Jurkat, Clone E6-1 (cell line): Measurements from ENCODE around the gene MEGF11. TPM values are rescaled to one million over a fixed set of nuclear protein-coding genes. Genes with fewer than 3 reads are reported as not detected.
A peak's percentile ranks its signal among the peaks of the same experiment; 100 is the strongest.

ENCODE experiments used
- DNase-seq: peaks from one replicate; pipeline ENCODE4 v3.0.0-alpha.2; 2011; ENCODE audit warnings: low read depth, low spot score
- H3K4me3 ChIP-seq: 2 replicates; pipeline ENCODE4 v1.5.1; 2011; ENCODE audit warnings: mild to moderate bottlenecking, low read length, control low read depth, moderate library complexity
- polyA plus RNA-seq: library from polyadenylated mRNA; unstranded; fragments of >200 nt; gene quantifications from one replicate; pipeline ENCODE4 v1.2.1, GENCODE V29; 2012; ENCODE audit warnings: missing spikeins; ENCODE audit not compliant: insufficient read length, insufficient read depth

The MEGF11 gene
- polyA plus RNA-seq = not detected

DNA sequence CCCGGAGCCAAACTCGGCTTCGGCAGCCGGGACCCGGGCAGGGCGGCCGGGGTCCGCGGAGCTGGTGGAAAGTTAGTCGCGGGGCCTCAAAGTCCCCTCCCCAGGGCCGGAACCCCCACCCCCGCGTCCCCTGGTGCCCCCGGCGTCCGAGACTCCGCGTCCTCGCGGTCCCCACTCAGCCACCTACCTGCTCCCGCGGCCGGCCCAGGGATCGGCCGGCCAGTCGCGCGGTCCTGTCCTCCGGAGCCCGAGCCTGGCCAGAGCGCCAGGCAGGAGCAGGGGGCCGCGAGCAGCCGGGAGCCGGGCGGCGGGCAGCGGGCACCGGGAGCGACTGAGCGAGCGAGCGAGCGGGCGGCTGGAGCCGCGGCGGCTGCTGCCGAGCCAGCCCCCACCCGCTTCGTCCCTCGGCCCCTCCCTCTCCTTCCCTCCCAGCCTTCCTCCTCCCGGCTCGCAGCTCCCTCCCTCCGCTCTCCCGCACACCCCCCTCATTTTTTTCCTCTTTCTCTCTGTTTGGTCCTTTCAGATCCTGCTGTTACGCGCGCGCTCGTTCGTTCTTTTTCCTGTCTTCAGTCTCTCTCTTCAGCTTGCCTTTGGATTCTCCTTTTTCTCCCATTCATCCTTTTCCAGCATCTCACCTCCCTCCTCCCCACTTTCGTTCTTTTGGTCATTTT lies at the start of gene MEGF11:
Gene MEGF11 (minus strand): TSS at position 333 of the 671 bp plus-strand sequence. CDS start 125,347 bp downstream, outside the sequence.
- peak within 1 kb of the TSS; percentile 46 for H3K4me3 ChIP-seq
- no peak for DNase-seq

- DNase-seq = no peak
- H3K4me3 ChIP-seq = no peak overlapping the region
Observed at GRCh38 chr15:66302489-66303278, 49.1 kb upstream of the MEGF11 start.

- H3K4me3 ChIP-seq = no peak overlapping the region
- DNase-seq = no peak
Observed at GRCh38 chr15:66298803-66299251, 45.3 kb upstream of the MEGF11 start.

- no peak for DNase-seq
- no peak overlapping the region for H3K4me3 ChIP-seq
Observed at GRCh38 chr15:66296186-66296585, 42.6 kb upstream of the MEGF11 start.

GRCh38 chr15:66294932-66295235 lies 41.3 kb upstream of the MEGF11 start:
- peak overlapping the region; percentile 72 for H3K4me3 ChIP-seq
- no peak for DNase-seq

DNA sequence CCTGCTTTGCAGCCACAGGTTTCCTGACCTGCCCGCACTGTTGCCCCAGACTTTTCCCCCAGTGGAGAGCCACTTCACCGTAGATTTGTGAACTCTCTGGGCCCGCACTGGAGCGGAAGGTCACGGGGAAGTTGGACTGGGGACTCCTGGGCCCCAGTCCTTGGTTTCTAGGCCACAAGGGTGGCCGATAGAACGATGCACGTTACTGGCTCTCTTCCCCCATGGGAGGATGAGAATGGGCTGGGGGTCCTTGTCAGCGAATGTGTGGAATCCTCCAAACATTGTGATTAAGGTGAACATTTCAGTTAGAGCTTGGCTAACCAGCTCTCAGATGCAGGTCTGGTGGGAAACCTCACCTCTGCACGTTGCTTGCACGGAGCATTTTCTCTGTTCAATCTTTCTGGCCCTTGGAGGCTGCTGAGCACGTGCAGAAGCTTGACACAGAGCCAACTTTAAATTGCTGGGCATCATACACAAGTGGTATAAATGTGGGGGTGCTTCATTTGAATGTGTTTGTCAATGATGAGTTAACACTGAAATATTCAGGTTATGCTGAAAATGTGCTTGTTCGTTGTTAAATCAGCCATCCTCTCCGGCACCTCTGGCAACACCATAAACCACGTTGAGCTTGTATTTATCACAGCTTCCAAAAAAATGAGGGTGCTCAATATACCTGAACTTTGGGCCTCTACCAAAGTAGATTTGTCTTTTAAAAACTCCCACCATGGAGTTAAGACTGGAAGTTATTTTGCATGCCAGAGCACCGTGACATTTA lies 40.8 kb upstream of the MEGF11 start:
- peak overlapping the region; percentile 72 for H3K4me3 ChIP-seq
- DNase-seq = peak; percentile 53

DNA sequence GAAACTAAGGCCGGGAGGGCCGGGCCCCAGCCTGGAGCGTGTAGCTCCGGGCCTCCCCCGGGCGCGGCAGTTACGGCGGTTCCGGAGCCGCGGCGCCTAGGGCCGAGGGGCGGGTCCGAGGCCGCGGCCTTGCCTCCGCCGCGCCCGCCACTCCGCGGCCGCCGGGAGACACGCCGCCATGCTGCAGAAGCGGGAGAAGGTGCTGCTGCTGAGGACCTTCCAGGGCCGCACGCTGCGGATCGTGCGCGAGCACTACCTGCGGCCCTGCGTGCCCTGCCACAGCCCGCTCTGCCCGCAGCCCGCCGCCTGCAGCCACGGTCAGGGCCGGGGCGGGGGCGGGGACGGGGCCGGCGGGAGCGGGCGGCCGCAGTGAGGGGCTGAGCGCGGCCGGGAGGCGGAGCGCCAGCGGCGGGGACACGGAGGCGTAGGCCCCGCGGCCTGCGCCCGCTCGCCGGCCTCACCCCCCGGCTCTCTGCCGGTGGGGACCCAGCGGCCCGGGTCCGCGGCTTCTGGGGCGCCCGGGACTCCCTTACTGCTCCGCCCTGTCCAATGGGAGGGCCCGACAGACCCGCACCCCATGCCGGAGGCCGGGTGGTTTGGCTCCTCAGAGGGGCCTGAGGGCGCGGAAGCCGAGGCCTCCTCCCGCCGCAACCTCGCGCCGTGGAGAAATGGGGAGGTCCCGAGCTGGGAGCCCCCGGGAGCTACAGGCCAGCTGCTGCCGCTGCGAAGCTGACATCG lies 40.0 kb upstream of the MEGF11 start, which contains the start of gene DIS3L:
Gene DIS3L (plus strand): TSS at position 150 of the 738 bp plus-strand sequence. CDS start 29 bp downstream, at position 179.
- H3K4me3 ChIP-seq = peak within 1 kb of the TSS; percentile 72
- DNase-seq = peak; percentile 49

GRCh38 chr15:66292571-66293418 lies 39.2 kb upstream of the MEGF11 start:
- peak overlapping the region; percentile 72 for H3K4me3 ChIP-seq
- no peak for DNase-seq

DNA sequence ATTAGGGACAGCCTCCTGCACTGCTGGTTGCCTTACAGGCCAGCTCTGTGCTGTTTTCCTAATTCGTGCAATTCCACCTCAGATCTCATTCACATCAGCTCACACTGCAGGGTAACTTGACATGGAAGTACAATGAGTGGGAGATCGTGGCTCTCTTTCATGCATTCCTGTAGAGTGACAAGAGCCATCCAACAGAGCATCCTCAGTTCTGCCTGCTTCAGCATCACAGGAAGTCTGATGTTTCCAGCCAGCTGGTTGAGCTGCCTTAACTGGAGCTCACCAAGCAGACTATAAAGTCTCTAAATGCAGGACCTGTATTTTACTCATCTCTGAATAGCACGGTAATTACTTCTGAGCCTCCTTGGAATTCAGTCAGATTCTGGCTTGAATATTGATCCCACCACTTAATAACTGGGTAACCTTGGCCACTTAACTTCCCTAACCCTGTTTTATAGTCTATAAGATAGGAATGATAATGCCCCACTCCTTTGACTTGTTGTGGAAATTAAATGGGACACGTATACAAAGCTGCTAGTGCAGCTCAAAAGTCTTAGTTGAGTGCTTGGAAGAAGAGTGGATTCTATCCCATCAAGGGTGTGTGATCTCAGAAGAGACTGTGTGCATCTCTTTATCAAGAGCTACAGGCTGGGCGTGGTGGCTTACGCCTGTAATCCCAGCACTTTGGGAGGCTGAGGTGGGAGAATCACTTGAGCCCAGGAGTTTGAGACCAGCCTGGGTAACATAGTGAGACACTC lies 38.4 kb upstream of the MEGF11 start:
- H3K4me3 ChIP-seq = no peak overlapping the region
- DNase-seq = peak; percentile 35

DNA sequence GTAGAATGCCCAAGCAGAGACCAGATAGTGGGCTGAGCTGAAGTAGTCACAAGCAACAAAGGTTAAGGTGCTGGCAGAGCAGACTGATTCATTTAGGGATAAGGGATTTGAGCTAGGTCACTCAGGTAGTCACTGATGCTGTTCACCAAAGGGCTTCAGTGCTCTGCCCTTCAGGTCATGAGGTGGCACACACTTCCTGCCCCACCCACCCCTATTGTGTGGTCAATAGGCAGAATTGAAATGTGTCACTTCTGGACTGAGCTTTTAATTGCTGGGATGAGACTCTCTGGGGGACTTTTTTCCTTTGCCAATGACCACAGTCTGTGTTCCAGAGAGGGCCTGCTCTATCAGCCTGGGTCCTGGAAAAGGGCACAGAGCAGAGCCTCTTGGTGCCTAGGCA lies 37.0 kb upstream of the MEGF11 start:
- no peak overlapping the region for H3K4me3 ChIP-seq
- DNase-seq = no peak

DNA sequence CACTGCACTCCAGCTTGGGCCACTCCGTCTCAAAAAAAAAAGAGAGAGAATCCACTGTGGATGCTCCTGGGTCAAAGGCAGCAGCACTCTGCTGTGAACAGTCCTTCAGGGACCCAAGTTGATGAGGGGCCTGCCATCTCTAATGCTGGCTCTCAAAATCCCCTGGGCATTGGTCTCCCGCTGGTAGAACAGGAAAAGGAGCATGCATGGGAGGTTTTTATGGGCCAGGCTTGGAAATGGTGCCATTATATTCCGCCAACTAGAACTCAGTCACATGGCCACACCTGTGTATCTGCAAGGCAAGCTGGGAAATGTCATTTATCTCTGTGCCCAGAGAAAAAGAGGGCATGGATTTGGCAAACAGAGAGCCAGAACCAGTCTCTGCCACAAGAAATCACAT lies 36.5 kb upstream of the MEGF11 start:
- no peak overlapping the region for H3K4me3 ChIP-seq
- DNase-seq = no peak

- no peak for DNase-seq
- H3K4me3 ChIP-seq = no peak overlapping the region
Observed at GRCh38 chr15:66288551-66289185, 35.1 kb upstream of the MEGF11 start.

DNA sequence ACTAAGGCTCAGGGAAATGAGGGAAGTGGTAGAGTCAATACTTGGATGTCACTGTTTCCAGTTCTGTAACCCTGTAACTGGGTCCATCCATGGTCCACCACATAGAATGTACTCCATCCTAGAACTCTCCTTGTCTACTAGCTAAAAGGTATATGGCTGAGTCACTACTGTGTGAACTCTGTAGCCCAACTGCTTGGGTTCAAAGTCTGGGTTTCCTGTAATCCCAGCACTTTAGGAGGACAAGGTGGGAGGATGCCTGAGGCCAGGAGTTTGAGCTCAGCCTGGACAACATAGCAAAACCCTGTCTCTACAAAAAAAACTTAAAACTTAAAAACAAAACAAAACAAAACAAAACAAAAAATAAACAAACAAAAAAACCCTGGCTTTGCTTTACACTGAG lies 34.5 kb upstream of the MEGF11 start:
- H3K4me3 ChIP-seq = no peak overlapping the region
- no peak for DNase-seq

DNA sequence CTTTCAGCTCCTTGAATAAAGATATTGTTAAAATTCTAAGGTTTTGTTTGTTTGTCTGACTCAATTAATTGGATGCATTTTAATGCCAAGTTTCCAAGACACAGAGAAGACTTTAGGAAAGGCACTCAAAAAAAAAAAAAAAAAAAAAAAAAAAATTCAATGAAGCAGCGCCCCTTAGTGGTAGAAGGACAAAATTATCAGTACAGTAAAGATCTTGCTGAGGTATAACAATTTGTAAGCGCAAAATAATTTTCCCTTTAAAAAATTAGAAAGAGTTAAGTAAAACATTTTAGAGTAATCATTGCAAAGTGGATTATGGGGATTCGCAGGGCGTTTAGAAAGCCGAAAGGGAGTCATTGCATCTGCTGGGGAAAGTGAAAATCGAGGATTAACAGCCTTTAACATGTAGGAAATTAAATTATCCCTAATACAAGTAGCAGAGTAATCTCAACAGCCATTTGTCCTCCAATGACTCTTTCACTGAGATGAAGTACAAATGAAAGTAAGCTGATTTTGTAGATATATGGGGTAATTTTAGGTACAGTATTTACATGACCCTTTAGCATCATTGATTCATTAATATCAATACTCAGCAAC lies 34.0 kb upstream of the MEGF11 start:
- peak; percentile 33 for DNase-seq
- no peak overlapping the region for H3K4me3 ChIP-seq

GRCh38 chr15:66285533-66286280 lies 32.2 kb upstream of the MEGF11 start:
- H3K4me3 ChIP-seq = no peak overlapping the region
- peak; percentile 58 for DNase-seq

DNA sequence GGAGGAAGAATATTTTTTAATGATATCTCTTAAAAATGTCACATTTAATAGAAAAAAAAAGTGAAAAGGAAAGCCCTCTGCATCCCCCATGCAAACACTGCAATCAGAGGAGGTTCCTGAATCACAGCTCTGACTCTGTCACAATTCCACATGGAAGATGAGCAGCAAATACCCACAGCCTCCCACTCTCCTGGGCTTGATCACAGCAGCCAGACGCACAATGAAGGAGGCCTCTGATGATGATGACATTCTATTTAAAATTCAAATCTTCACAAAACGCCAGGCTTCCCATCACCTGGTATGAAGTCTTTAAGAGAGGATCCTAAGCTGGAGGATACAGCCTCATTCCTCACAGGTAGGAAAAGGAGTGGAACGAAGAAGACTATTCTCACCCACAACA lies 30.7 kb upstream of the MEGF11 start:
- DNase-seq = no peak
- no peak overlapping the region for H3K4me3 ChIP-seq
